ENCODE results near the gene ZNF385A. TPM values are rescaled to one million over a fixed set of nuclear protein-coding genes. Genes with fewer than 3 reads are reported as not detected.

The ZNF385A gene
- total and polyA plus RNA-seq, 2 donors from 2014 or later, result 10.2 to 16.6 TPM

DNA sequence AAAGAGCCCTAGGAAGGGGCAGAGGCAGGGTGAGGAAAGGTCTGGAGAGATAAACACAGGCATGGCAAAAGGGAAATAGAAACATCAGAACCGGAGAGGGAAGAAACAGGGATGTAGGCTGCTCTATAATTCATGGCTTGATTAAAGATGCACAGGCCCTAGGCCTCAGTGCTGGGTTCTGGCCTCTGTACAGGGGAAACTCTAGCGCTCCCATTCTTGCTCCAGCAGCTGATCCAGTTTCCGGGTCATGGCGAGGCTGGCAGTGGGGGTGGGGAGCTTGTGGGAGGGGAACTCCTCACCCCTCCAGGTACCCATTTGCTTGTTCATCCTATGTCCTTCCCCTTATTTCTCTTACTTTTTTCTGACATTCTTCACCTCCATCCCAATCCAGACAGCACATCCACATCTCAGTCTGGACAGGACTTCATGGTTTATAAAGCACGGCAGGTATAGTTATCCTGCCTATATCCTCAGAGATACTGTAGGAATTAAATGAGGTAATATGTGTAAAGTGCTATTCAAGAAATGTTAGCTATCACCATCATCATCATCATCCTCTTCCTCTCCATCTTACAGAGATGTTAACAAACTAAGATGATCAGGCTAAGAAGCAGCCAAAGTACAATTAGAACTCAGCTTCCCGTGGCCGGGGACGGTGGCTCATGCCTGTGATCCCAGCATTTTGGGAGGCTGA, 12.3 kb downstream of the ZNF385A start:
- peaks cover 0 to 15% (median 6%) of the 10 kb centered on the region in 3 donors for H3K4me1 ChIP-seq (ENCODE audit: control insufficient read depth in 2 of 3, insufficient read depth in 2 of 3, low read depth in 1 of 3, low read length in 3 of 3)
- H3K9ac ChIP-seq (ENCODE audit: low read length in 3 of 3), result no peak overlapping the region
- no peak for FAIRE-seq
- TF ChIP-seq, protein P1, sequence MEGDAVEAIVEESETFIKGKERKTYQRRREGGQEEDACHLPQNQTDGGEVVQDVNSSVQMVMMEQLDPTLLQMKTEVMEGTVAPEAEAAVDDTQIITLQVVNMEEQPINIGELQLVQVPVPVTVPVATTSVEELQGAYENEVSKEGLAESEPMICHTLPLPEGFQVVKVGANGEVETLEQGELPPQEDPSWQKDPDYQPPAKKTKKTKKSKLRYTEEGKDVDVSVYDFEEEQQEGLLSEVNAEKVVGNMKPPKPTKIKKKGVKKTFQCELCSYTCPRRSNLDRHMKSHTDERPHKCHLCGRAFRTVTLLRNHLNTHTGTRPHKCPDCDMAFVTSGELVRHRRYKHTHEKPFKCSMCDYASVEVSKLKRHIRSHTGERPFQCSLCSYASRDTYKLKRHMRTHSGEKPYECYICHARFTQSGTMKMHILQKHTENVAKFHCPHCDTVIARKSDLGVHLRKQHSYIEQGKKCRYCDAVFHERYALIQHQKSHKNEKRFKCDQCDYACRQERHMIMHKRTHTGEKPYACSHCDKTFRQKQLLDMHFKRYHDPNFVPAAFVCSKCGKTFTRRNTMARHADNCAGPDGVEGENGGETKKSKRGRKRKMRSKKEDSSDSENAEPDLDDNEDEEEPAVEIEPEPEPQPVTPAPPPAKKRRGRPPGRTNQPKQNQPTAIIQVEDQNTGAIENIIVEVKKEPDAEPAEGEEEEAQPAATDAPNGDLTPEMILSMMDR (IDR thresholded peaks at IDR 0.05; ENCODE audit: borderline replicate concordance, extremely low read depth, insufficient read depth), result no peak
- peak in 2 of 5 donors; percentile 44 to 88 for DNase-seq
- no peak overlapping the region for H3K4me3 ChIP-seq (ENCODE audit: low read length in 3 of 3)
- H3K27me3 ChIP-seq (ENCODE audit: control insufficient read depth, insufficient read depth, low read length), result no peaks in the 10 kb centered on the region
- H3K9me3 ChIP-seq (ENCODE audit: control insufficient read depth in 2 of 3, insufficient read depth in 1 of 3, low read length in 3 of 3), result no peaks in the 10 kb centered on the region
- H3K27ac ChIP-seq (ENCODE audit: low read depth in 2 of 2, low read length in 2 of 2), result no peak overlapping the region
- no peaks in the 10 kb centered on the region for H3K36me3 ChIP-seq (ENCODE audit: control insufficient read depth in 2 of 3, insufficient read depth in 3 of 3, low read length in 3 of 3)
- intact Hi-C loops (cut with DNase I), result loop anchor here (10.0 kb wide), 1 partner anchor 147 kb away; no protein-coding TSS in a partner anchor

GRCh38 chr12:54371328-54372112, 13.0 kb downstream of the ZNF385A start:
- Histone ChIP-seq H3K27me3 (ENCODE audit: control insufficient read depth, insufficient read depth, low read length) (no peaks in the 10 kb centered on the region), H3K4me1 (ENCODE audit: control insufficient read depth in 2 of 3, insufficient read depth in 2 of 3, low read depth in 1 of 3, low read length in 3 of 3) (peaks cover 0 to 15% (median 6%) of the 10 kb centered on the region in 3 donors), H3K36me3 (ENCODE audit: control insufficient read depth in 2 of 3, insufficient read depth in 3 of 3, low read length in 3 of 3) (no peaks in the 10 kb centered on the region), H3K27ac (ENCODE audit: low read depth in 2 of 2, low read length in 2 of 2) (no peak overlapping the region), H3K9ac (ENCODE audit: low read length in 3 of 3) (no peak overlapping the region), H3K4me3 (ENCODE audit: low read length in 3 of 3) (no peak overlapping the region), H3K9me3 (ENCODE audit: control insufficient read depth in 2 of 3, insufficient read depth in 1 of 3, low read length in 3 of 3) (no peaks in the 10 kb centered on the region)
- DNase-seq, result peak; percentile 57 to 94 (median 82)
- intact Hi-C loops (cut with DNase I), result loop anchor here (10.0 kb wide), 1 partner anchor 147 kb away; no protein-coding TSS in a partner anchor
- no peak for FAIRE-seq
- TF ChIP-seq, protein P1 (IDR thresholded peaks at IDR 0.05; ENCODE audit: borderline replicate concordance, extremely low read depth, insufficient read depth), result no peak

GRCh38 chr12:54370171-54370730, 14.3 kb downstream of the ZNF385A start:
- peak overlapping the region in 1 of 3 donors; percentile 34 for H3K9ac ChIP-seq (ENCODE audit: low read length in 3 of 3)
- H3K9me3 ChIP-seq (ENCODE audit: control insufficient read depth in 2 of 3, insufficient read depth in 1 of 3, low read length in 3 of 3), result no peaks in the 10 kb centered on the region
- peak overlapping the region in 1 of 3 donors; percentile 9 for H3K4me3 ChIP-seq (ENCODE audit: low read length in 3 of 3)
- no peaks in the 10 kb centered on the region for H3K27me3 ChIP-seq (ENCODE audit: control insufficient read depth, insufficient read depth, low read length)
- no peaks in the 10 kb centered on the region for H3K36me3 ChIP-seq (ENCODE audit: control insufficient read depth in 2 of 3, insufficient read depth in 3 of 3, low read length in 3 of 3)
- peak overlapping the region in 1 of 2 donors; percentile 7 for H3K27ac ChIP-seq (ENCODE audit: low read depth in 2 of 2, low read length in 2 of 2)
- TF ChIP-seq, protein P1 (IDR thresholded peaks at IDR 0.05; ENCODE audit: borderline replicate concordance, extremely low read depth, insufficient read depth), result peak; percentile 98
- H3K4me1 ChIP-seq (ENCODE audit: control insufficient read depth in 2 of 3, insufficient read depth in 2 of 3, low read depth in 1 of 3, low read length in 3 of 3), result peaks cover 0 to 15% (median 6%) of the 10 kb centered on the region in 3 donors
- intact Hi-C loops (cut with DNase I), result loop anchor here (10.0 kb wide), 1 partner anchor 145 kb away; no protein-coding TSS in a partner anchor
- DNase-seq (peak; percentile 88 to 94 (median 93)), FAIRE-seq (no peak)
